H1 (cell line): ENCODE data around the gene OMG. TPM values are rescaled to one million over a fixed set of nuclear protein-coding genes. Genes with fewer than 3 reads are reported as not detected.
"Not testable (repeated sequence)": the region's sequence is repeated elsewhere in the genome, so short reads cannot be mapped to it uniquely, and the experiment has no call there.

Source experiments
- CTCF ChIA-PET: fragments of 300-600 bp; sonication (Branson Sonifier 250); formaldehyde crosslinking; loops from one replicate; lab custom pipeline; 2021; ENCODE audit not compliant: partially characterized antibody; lab: Charles Lee
- POLR2A ChIA-PET: fragments of 300-600 bp; sonication (Branson Sonifier 250); formaldehyde crosslinking; loops from one replicate; lab custom pipeline; 2021; ENCODE audit warnings: inconsistent platforms; ENCODE audit not compliant: partially characterized antibody; lab: Charles Lee
- DNase-seq, 2 experiments: peaks; one replicate each; pipeline versions ENCODE4 v3.0.0 to v3.0.0-alpha.2; 2010 to 2022; ENCODE audit warnings: low spot score in 2 of 2, low read depth in 1 of 2, mixed read lengths in 1 of 2
- FAIRE-seq: peaks from 2 replicates; lab custom pipeline; 2011; peaks lifted over from hg19 to GRCh38; lab: Jason Lieb, UNC
- H2AFZ ChIP-seq: 2 replicates; pipeline ENCODE4 v1.8.1; 2012; ENCODE audit warnings: low read length, inconsistent platforms
- H2AK5ac ChIP-seq: 2 replicates; pipeline ENCODE4 v1.6.1; 2013; ENCODE audit warnings: low read depth, low read length
- H2BK120ac ChIP-seq: replicated peaks from 2 replicates; pipeline ENCODE3; 2013; ENCODE audit warnings: low read depth, low read length, inconsistent platforms
- H2BK12ac ChIP-seq: 2 replicates; pipeline ENCODE4 v1.6.1; 2013; ENCODE audit warnings: low read depth, low read length
- H2BK15ac ChIP-seq: 2 replicates; pipeline ENCODE4 v1.6.1; 2013; ENCODE audit warnings: low read length
- H2BK20ac ChIP-seq: 2 replicates; pipeline ENCODE4 v1.6.1; 2013; ENCODE audit warnings: low read length
- H2BK5ac ChIP-seq: 2 replicates; pipeline ENCODE4 v1.6.1; 2013; ENCODE audit warnings: low read depth, low read length
- H3K14ac ChIP-seq: 2 replicates; pipeline ENCODE4 v1.6.1; 2013; ENCODE audit warnings: inconsistent platforms; ENCODE audit not compliant: insufficient read length
- H3K18ac ChIP-seq: 2 replicates; pipeline ENCODE4 v1.6.1; 2013; ENCODE audit warnings: low read length; ENCODE audit errors: extremely low read depth
- H3K23ac ChIP-seq: 2 replicates; pipeline ENCODE4 v1.6.1; 2013; ENCODE audit warnings: inconsistent platforms; ENCODE audit not compliant: insufficient read length
- H3K23me2 ChIP-seq: 2 replicates; pipeline ENCODE4 v1.6.1; 2013; ENCODE audit warnings: low read depth, low read length
- H3K27ac ChIP-seq: 2 replicates; pipeline ENCODE4 v1.6.1; 2011; ENCODE audit warnings: low read depth, low read length, inconsistent platforms
- H3K27me3 ChIP-seq, 4 experiments: replicated peaks in 1 of 4; 1 replicate in 1 of 4; 2 replicates in 3 of 4; pipeline versions ENCODE4 v1.6.1 to v1.8.1; 2011 to 2013; ENCODE audit warnings: low read length in 3 of 4, mild to moderate bottlenecking in 3 of 4, inconsistent platforms in 2 of 4, mixed read lengths in 2 of 4, moderate library complexity in 1 of 4; ENCODE audit not compliant: control insufficient read depth in 3 of 4, insufficient read depth in 3 of 4; ENCODE audit errors: extremely low read depth in 1 of 4
- H3K36me3 ChIP-seq, 4 experiments: 2 replicates each; pipeline versions ENCODE4 v1.6.1 to v1.8.1; 2011 to 2013; ENCODE audit warnings: mild to moderate bottlenecking in 4 of 4, low read length in 3 of 4, moderate library complexity in 2 of 4, control low read depth in 1 of 4, inconsistent platforms in 1 of 4; ENCODE audit not compliant: insufficient read depth in 4 of 4, control insufficient read depth in 2 of 4
- H3K4ac ChIP-seq: replicated peaks from 2 replicates; pipeline ENCODE3; 2013; ENCODE audit warnings: low read length, low read depth, mixed read lengths, inconsistent platforms; ENCODE audit not compliant: insufficient read length
- H3K4me1 ChIP-seq, 4 experiments: replicated peaks in 1 of 4; 1 replicate in 1 of 4; 2 replicates in 3 of 4; pipeline versions ENCODE4 v1.6.1 to v1.8.1; 2011 to 2013; ENCODE audit warnings: low read length in 3 of 4, inconsistent platforms in 2 of 4, mixed read lengths in 1 of 4; ENCODE audit not compliant: insufficient read depth in 4 of 4, control insufficient read depth in 3 of 4
- H3K4me2 ChIP-seq, 2 experiments: 2 replicates each; pipeline versions ENCODE4 v1.6.1 to v1.8.1; 2011 to 2013; ENCODE audit warnings: low read depth in 2 of 2, low read length in 2 of 2, control low read depth in 1 of 2, inconsistent platforms in 1 of 2, mild to moderate bottlenecking in 1 of 2; ENCODE audit not compliant: insufficient read depth in 1 of 2
- H3K4me3 ChIP-seq, 4 experiments: fragments of 200-600, 300-600 bp in 1 of 4; sonication (generic), shearing (Covaris generic), sonication (Bioruptor Twin) in 1 of 4; 2 replicates each; pipeline versions ENCODE4 v1.5.1 to v1.8.1; 2011 to 2016; ENCODE audit warnings: low read length in 4 of 4, low read depth in 3 of 4, control low read depth in 2 of 4, inconsistent platforms in 2 of 4, mild to moderate bottlenecking in 2 of 4, mixed read lengths in 1 of 4, moderate library complexity in 1 of 4; ENCODE audit not compliant: insufficient read depth in 2 of 4; ENCODE audit errors: extremely low read depth in 1 of 4
- H3K56ac ChIP-seq: replicated peaks from 2 replicates; pipeline ENCODE3; 2013; ENCODE audit warnings: low read depth, mild to moderate bottlenecking, mixed read lengths, low read length, inconsistent platforms; ENCODE audit not compliant: insufficient read length
- H3K79me1 ChIP-seq: 2 replicates; pipeline ENCODE4 v1.6.1; 2013; ENCODE audit warnings: low read depth, low read length, control low read depth
- H3K79me2 ChIP-seq, 2 experiments: 2 replicates each; pipeline versions ENCODE4 v1.6.1 to v1.8.1; 2012 to 2013; ENCODE audit warnings: low read length in 2 of 2, mild to moderate bottlenecking in 2 of 2, inconsistent platforms in 1 of 2; ENCODE audit not compliant: insufficient read depth in 2 of 2, control insufficient read depth in 1 of 2
- H3K9ac ChIP-seq, 4 experiments: replicated peaks in 1 of 4; 1 replicate in 1 of 4; 2 replicates in 3 of 4; pipeline versions ENCODE4 v1.6.1 to v1.8.1; 2011 to 2013; ENCODE audit warnings: low read depth in 3 of 4, low read length in 3 of 4, control low read depth in 2 of 4, mild to moderate bottlenecking in 2 of 4, moderate library complexity in 2 of 4, inconsistent platforms in 1 of 4; ENCODE audit errors: extremely low read depth in 1 of 4
- H3K9me3 ChIP-seq, 2 experiments: 2 replicates each; pipeline versions ENCODE4 v1.6.1 to v1.8.1; 2012 to 2013; ENCODE audit warnings: mild to moderate bottlenecking in 2 of 2, moderate library complexity in 2 of 2, control low read depth in 1 of 2, inconsistent platforms in 1 of 2, low read depth in 1 of 2, low read length in 1 of 2, mixed read lengths in 1 of 2; ENCODE audit not compliant: insufficient read depth in 2 of 2
- H4K20me1 ChIP-seq, 2 experiments: replicated peaks in 1 of 2; 2 replicates each; pipeline versions ENCODE3 to v1.8.1; 2011 to 2013; ENCODE audit warnings: inconsistent platforms in 2 of 2, low read length in 2 of 2, mild to moderate bottlenecking in 1 of 2; ENCODE audit not compliant: insufficient read depth in 2 of 2, control insufficient read depth in 1 of 2
- H4K5ac ChIP-seq: 2 replicates; pipeline ENCODE4 v1.6.1; 2013; ENCODE audit warnings: low read length, low read depth, mixed read lengths, inconsistent platforms; ENCODE audit not compliant: insufficient read length
- H4K8ac ChIP-seq: 2 replicates; pipeline ENCODE4 v1.8.0; 2013; ENCODE audit warnings: mild to moderate bottlenecking, moderate library complexity, low read length, inconsistent platforms; ENCODE audit not compliant: insufficient read depth; ENCODE audit errors: extremely low read depth
- H4K91ac ChIP-seq: replicated peaks from 2 replicates; pipeline ENCODE3; 2013; ENCODE audit warnings: low read length, mixed read lengths, inconsistent platforms; ENCODE audit not compliant: insufficient read length
- JUN ChIP-seq: IDR thresholded peaks from 2 replicates; pipeline ENCODE4 v1.6.1; 2011; ENCODE audit warnings: low read depth, mild to moderate bottlenecking, improper control_type of control experiment, low read length
- KDM5A ChIP-seq: fragments of 200-600 bp; IDR thresholded peaks from 2 replicates; pipeline ENCODE4 v1.7.1; 2012; ENCODE audit warnings: mild to moderate bottlenecking, low read length, inconsistent platforms, mixed read lengths
- NANOG ChIP-seq: IDR thresholded peaks from 2 replicates; pipeline ENCODE4 v1.6.1; 2011; ENCODE audit warnings: low read length, low read depth, mild to moderate bottlenecking, inconsistent platforms; ENCODE audit not compliant: insufficient read depth, poor library complexity, severe bottlenecking
- PHF8 ChIP-seq: fragments of 200-600 bp; sonication (generic); conservative IDR thresholded peaks from 2 replicates; pipeline ENCODE4 v1.7.1; 2012; ENCODE audit warnings: low read depth, mild to moderate bottlenecking, inconsistent platforms, low read length, moderate library complexity
- RXRA ChIP-seq: IDR thresholded peaks from 2 replicates; pipeline ENCODE4 v1.6.1; 2011; ENCODE audit warnings: low read depth, mild to moderate bottlenecking, low read length, moderate library complexity; ENCODE audit not compliant: insufficient read depth
- SIN3A ChIP-seq, 2 experiments: IDR thresholded peaks in 1 of 2; conservative IDR thresholded peaks in 1 of 2; 2 replicates each; pipeline ENCODE4 v1.6.1; 2011 to 2012; ENCODE audit warnings: low read length in 2 of 2, improper control_type of control experiment in 1 of 2, low read depth in 1 of 2, mild to moderate bottlenecking in 1 of 2
- SIRT6 ChIP-seq: IDR thresholded peaks from one replicate; pipeline ENCODE4 v1.7.1; 2012; ENCODE audit warnings: low read length, inconsistent platforms
- SIX5 ChIP-seq: IDR thresholded peaks from 2 replicates; pipeline ENCODE4 v1.6.1; 2011; ENCODE audit warnings: mild to moderate bottlenecking, low read depth, low read length
- SP2 ChIP-seq: IDR thresholded peaks from 2 replicates; pipeline ENCODE4 v1.6.1; 2012; ENCODE audit warnings: mild to moderate bottlenecking, low read length, inconsistent platforms
- WGBS, 2 experiments: shearing (Covaris generic) in 1 of 2; methylation state at CpG; one replicate each; pipeline versions ENCODE4 v1.1.6 to v1.1.7; 2013 to 2015; ENCODE audit warnings: low lambda C conversion rate in 2 of 2, mixed read lengths in 2 of 2, inconsistent platforms in 1 of 2, low coverage in 1 of 2, missing lambda C conversion rate in 1 of 2; ENCODE audit not compliant: insufficient replicate concordance in 2 of 2, insufficient coverage in 1 of 2, insufficient read length in 1 of 2; ENCODE audit errors: extremely low coverage in 1 of 2, missing lambda C conversion rate in 1 of 2; 5-methylcytosine and 5-hydroxymethylcytosine counted together
- polyA plus RNA-seq, 7 experiments: library from polyadenylated mRNA; depleted of rRNA in 3 of 7; stranded (reverse) in 5 of 7; unstranded in 2 of 7; fragments of >200 nt in 5 of 7; fragments of 200-250 nt in 2 of 7; gene quantifications; 1 replicate in 5 of 7; 2 replicates in 1 of 7; 4 replicates in 1 of 7; pipeline versions ENCODE4 v1.2.1 to v1.2.3, GENCODE V29; 2011 to 2013; ENCODE audit warnings: missing spikeins in 2 of 7, mixed read lengths in 2 of 7
- total RNA-seq: library from RNA; stranded (reverse); fragmentation: NEBNext Ultra II Directional; extraction: Animal tissue kit (Norgen Biotek cat#: 25700); gene quantifications from 2 replicates; pipeline ENCODE4 v1.2.1, GENCODE V29; 2021
- TF ChIP-seq, protein P1 (sequence below), 3 experiments: IDR thresholded peaks; 1 replicate in 2 of 3; 2 replicates in 1 of 3; pipeline versions ENCODE4 v1.5.1 to v1.6.1; 2011; ENCODE audit warnings: low read length in 3 of 3, mild to moderate bottlenecking in 3 of 3, inconsistent platforms in 2 of 3, low read depth in 1 of 3, moderate library complexity in 1 of 3; ENCODE audit not compliant: insufficient read depth in 1 of 3; ENCODE audit errors: control extremely low read depth in 1 of 3

The OMG gene
- total and polyA plus RNA-seq, 2 of the 8 experiments (the other 6 are each of a cell fraction or from before 2014, with no cell fraction given): not detected

DNA sequence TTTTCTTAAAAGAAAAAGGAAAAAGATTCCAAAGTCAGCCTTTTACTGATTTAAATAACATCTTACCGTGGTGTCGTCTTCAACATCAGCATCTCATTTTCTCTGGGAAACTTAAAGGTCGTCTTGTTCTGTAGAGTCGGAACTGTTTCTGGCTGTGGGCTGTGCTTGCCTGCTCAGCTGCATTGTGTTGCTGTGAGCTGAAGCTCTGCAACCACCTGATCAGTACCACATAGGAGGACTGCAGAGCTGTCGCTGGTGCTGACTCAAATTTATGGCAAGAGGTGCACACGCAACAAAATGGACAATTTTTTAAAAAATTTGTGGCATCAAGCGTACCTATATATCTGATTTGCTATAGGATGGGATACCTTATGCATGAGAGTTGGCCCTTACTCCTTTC lies at the start of gene OMG (continued):
- no peak for TF ChIP-seq NANOG
- TF ChIP-seq SP2: no peak
- TF ChIP-seq, protein P1, sequence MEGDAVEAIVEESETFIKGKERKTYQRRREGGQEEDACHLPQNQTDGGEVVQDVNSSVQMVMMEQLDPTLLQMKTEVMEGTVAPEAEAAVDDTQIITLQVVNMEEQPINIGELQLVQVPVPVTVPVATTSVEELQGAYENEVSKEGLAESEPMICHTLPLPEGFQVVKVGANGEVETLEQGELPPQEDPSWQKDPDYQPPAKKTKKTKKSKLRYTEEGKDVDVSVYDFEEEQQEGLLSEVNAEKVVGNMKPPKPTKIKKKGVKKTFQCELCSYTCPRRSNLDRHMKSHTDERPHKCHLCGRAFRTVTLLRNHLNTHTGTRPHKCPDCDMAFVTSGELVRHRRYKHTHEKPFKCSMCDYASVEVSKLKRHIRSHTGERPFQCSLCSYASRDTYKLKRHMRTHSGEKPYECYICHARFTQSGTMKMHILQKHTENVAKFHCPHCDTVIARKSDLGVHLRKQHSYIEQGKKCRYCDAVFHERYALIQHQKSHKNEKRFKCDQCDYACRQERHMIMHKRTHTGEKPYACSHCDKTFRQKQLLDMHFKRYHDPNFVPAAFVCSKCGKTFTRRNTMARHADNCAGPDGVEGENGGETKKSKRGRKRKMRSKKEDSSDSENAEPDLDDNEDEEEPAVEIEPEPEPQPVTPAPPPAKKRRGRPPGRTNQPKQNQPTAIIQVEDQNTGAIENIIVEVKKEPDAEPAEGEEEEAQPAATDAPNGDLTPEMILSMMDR (IDR thresholded peaks at IDR 0.05; ENCODE audit: control extremely low read depth in 1 of 3, insufficient read depth in 1 of 3, low read depth in 1 of 3, low read length in 3 of 3): no peak
- no peak for TF ChIP-seq RXRA
- TF ChIP-seq SIRT6: no peak
- no peak for TF ChIP-seq PHF8
- TF ChIP-seq JUN: no peak
- no peak for TF ChIP-seq KDM5A
- TF ChIP-seq SIN3A (conservative IDR thresholded peaks at IDR 0.05 in 1 of 2, IDR thresholded peaks at IDR 0.05 in 1 of 2; ENCODE audit: low read depth in 1 of 2, low read length in 2 of 2): no peak
- no peak for TF ChIP-seq SIX5
- TF ChIP-seq, all 59 proteins: peak for 0

DNA sequence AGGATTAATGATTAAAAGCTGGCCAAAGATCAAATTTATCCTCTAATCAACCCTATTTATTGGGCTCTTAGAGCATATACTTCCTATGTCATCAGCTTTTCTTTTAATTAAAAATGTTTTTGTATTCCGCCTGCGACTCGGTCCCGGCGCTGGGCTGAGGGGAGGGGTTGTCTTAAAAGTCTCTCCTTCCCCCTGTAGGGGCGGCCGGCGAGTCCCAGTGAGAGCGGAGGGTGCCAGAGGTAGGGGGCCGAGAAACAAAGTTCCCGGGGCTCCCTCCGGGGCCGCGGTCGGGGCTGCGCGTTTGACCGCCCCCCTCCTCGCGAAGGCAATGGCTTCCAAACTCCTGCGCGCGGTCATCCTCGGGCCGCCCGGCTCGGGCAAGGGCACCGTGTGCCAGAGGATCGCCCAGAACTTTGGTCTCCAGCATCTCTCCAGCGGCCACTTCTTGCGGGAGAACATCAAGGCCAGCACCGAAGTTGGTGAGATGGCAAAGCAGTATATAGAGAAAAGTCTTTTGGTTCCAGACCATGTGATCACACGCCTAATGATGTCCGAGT lies 48.2 kb upstream of the OMG start:
- H4K8ac ChIP-seq: not testable (repeated sequence)
- WGBS, 2 experiments: 78% methylated on average over 12 of the region's 34 CpGs; no CpG with 5 or more reads in 1 of the 2 experiments

More for the DNA sequence above, 48.2 kb upstream of the OMG start:
- H2AFZ ChIP-seq, H2BK12ac ChIP-seq, H3K9ac ChIP-seq, H4K20me1 ChIP-seq, H2AK5ac ChIP-seq, CTCF ChIA-PET, H3K27ac ChIP-seq, H2BK15ac ChIP-seq, H3K4me1 ChIP-seq, DNase-seq, H3K56ac ChIP-seq, H3K27me3 ChIP-seq, H2BK120ac ChIP-seq, H3K79me2 ChIP-seq, H3K4ac ChIP-seq, H3K4me2 ChIP-seq, H3K4me3 ChIP-seq, H3K79me1 ChIP-seq, H3K23ac ChIP-seq, FAIRE-seq, H3K14ac ChIP-seq, H3K9me3 ChIP-seq, POLR2A ChIA-PET, H3K23me2 ChIP-seq, H3K36me3 ChIP-seq, H2BK5ac ChIP-seq, H4K91ac ChIP-seq, H3K18ac ChIP-seq, H4K5ac ChIP-seq, H2BK20ac ChIP-seq: not testable (repeated sequence)
